ENCODE data around the gene SLC35C1. TPM values are rescaled to one million over a fixed set of nuclear protein-coding genes. Genes with fewer than 3 reads are reported as not detected.
"Not testable (repeated sequence)": the region's sequence is repeated elsewhere in the genome, so short reads cannot be mapped to it uniquely, and the experiment has no call there.

SLC35C1 gene
- total and polyA plus RNA-seq, 5 donors from 2014 or later: 8.1 to 18.4 (median 12.4) TPM

- peaks cover 4% of the 10 kb centered on the region for H3K27me3 ChIP-seq (ENCODE audit: control insufficient read depth, insufficient read depth, low read length)
- Mint-ChIP-seq H3K27ac (no peak overlapping the region), H3K9me3 (no peaks in the 10 kb centered on the region), H3K27me3 (peaks cover 13% of the 10 kb centered on the region), H3K4me1 (peaks cover 4 to 12% (median 9%) of the 10 kb centered on the region in 4 donors), H3K36me3 (no peaks in the 10 kb centered on the region), H3K4me3 (no peak overlapping the region)
- no peak overlapping the region for H3K27ac ChIP-seq (ENCODE audit: insufficient read depth, low read length, poor library complexity, severe bottlenecking)
- DNase-seq (no peak), ATAC-seq (ENCODE audit: low read depth in 2 of 2) (no peak)
- no peaks in the 10 kb centered on the region for H3K36me3 ChIP-seq (ENCODE audit: control insufficient read depth, insufficient read depth, low read length)
- no peaks in the 10 kb centered on the region for H3K9me3 ChIP-seq (ENCODE audit: control insufficient read depth in 2 of 2, low read length in 2 of 2)
- H3K4me1 ChIP-seq (ENCODE audit: control insufficient read depth, insufficient read depth, low read length, poor library complexity, severe bottlenecking): peaks cover 6% of the 10 kb centered on the region
- H3K4me3 ChIP-seq (ENCODE audit: low read depth, low read length): no peak overlapping the region
Measured at GRCh38 chr11:45832811-45833441, 28.0 kb downstream of the SLC35C1 start.

GRCh38 chr11:45833761-45834160 lies 28.8 kb downstream of the SLC35C1 start:
- Mint-ChIP-seq H3K9me3 (no peaks in the 10 kb centered on the region), H3K27ac (peak overlapping the region in 2 of 3 donors; percentile 29 to 42), H3K27me3 (peaks cover 8% of the 10 kb centered on the region), H3K36me3 (no peaks in the 10 kb centered on the region), H3K4me1 (peaks cover 4 to 12% (median 9%) of the 10 kb centered on the region in 4 donors), H3K4me3 (no peak overlapping the region)
- H3K27me3 ChIP-seq (ENCODE audit: control insufficient read depth, insufficient read depth, low read length): no peaks in the 10 kb centered on the region
- H3K4me3 ChIP-seq (ENCODE audit: low read depth, low read length): no peak overlapping the region
- H3K36me3 ChIP-seq (ENCODE audit: control insufficient read depth, insufficient read depth, low read length): no peaks in the 10 kb centered on the region
- no peak for ATAC-seq (ENCODE audit: low read depth in 2 of 2)
- H3K9me3 ChIP-seq (ENCODE audit: control insufficient read depth in 2 of 2, low read length in 2 of 2): no peaks in the 10 kb centered on the region
- peak in 1 of 3 donors; percentile 33 for DNase-seq
- peaks cover 6% of the 10 kb centered on the region for H3K4me1 ChIP-seq (ENCODE audit: control insufficient read depth, insufficient read depth, low read length, poor library complexity, severe bottlenecking)
- H3K27ac ChIP-seq (ENCODE audit: insufficient read depth, low read length, poor library complexity, severe bottlenecking): no peak overlapping the region

GRCh38 chr11:45834298-45834756 lies 29.4 kb downstream of the SLC35C1 start:
- Histone ChIP-seq H3K27ac (ENCODE audit: insufficient read depth, low read length, poor library complexity, severe bottlenecking) (no peak overlapping the region), H3K27me3 (ENCODE audit: control insufficient read depth, insufficient read depth, low read length) (no peaks in the 10 kb centered on the region), H3K4me1 (ENCODE audit: control insufficient read depth, insufficient read depth, low read length, poor library complexity, severe bottlenecking) (peaks cover 6% of the 10 kb centered on the region), H3K36me3 (ENCODE audit: control insufficient read depth, insufficient read depth, low read length) (no peaks in the 10 kb centered on the region), H3K9me3 (ENCODE audit: control insufficient read depth in 2 of 2, low read length in 2 of 2) (no peaks in the 10 kb centered on the region), H3K4me3 (ENCODE audit: low read depth, low read length) (no peak overlapping the region)
- peak overlapping the region in 1 of 4 donors; percentile 16 for H3K4me3 Mint-ChIP-seq
- H3K36me3 Mint-ChIP-seq: no peaks in the 10 kb centered on the region
- ATAC-seq (ENCODE audit: low read depth in 2 of 2) (peak; percentile 67 to 68), DNase-seq (peak in 1 of 3 donors; percentile 97)
- no peaks in the 10 kb centered on the region for H3K9me3 Mint-ChIP-seq
- H3K4me1 Mint-ChIP-seq: peaks cover 4 to 12% (median 9%) of the 10 kb centered on the region in 4 donors
- peaks cover 8% of the 10 kb centered on the region for H3K27me3 Mint-ChIP-seq
- peak overlapping the region in 1 of 3 donors; percentile 29 for H3K27ac Mint-ChIP-seq

DNA sequence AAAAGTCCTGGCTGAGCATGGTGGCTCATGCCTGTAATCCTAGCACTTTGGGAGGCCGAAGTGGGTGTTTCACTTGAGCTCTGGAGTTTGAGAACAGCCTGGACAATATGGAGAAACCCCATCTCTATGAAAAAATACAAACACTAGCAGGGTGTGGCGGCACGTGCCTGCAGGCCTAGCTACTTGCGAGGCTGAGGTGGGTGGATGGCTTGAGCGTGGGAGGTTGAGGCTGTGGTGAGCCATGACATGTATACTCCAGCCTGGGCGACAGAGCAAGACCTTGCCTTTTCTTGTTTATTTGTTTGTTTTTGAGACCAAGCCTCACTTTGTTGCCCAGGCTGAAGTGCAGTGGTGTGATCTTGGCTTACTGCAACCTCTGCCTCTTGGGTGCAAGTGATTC lies 34.3 kb downstream of the SLC35C1 start:
- peaks cover 24% of the 10 kb centered on the region for H3K27me3 Mint-ChIP-seq
- H3K27ac Mint-ChIP-seq: no peak overlapping the region

DNA sequence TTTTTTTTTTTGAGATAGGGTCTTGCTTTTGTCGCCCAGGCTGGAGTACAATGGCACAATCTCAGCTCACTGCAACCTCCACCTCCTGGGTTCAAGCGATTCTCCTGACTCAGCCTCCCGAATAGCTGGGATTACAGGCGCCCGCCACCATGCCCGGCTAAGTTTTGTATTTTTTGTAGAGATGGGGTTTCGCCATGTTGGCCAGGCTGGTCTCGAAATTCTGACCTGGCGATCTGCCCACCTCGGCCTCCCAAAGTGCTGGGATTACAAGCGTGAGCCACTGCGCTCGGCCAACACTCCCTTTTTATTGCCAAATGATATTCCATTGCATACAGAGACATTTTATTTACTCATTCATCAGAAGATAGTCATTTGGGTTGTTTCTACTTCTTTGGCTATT lies 35.3 kb downstream of the SLC35C1 start:
- H3K4me3 ChIP-seq (ENCODE audit: low read depth, low read length): not testable (repeated sequence)

More for the DNA sequence above, 34.3 kb downstream of the SLC35C1 start:
- no peak overlapping the region for H3K4me3 Mint-ChIP-seq
- Histone ChIP-seq H3K4me1 (ENCODE audit: control insufficient read depth, insufficient read depth, low read length, poor library complexity, severe bottlenecking) (peaks cover 12% of the 10 kb centered on the region), H3K9me3 (ENCODE audit: control insufficient read depth in 2 of 2, low read length in 2 of 2) (no peaks in the 10 kb centered on the region), H3K4me3 (ENCODE audit: low read depth, low read length) (no peak overlapping the region), H3K27me3 (ENCODE audit: control insufficient read depth, insufficient read depth, low read length) (no peaks in the 10 kb centered on the region), H3K27ac (ENCODE audit: insufficient read depth, low read length, poor library complexity, severe bottlenecking) (no peak overlapping the region), H3K36me3 (ENCODE audit: control insufficient read depth, insufficient read depth, low read length) (no peaks in the 10 kb centered on the region)
- no peaks in the 10 kb centered on the region for H3K36me3 Mint-ChIP-seq
- ATAC-seq (ENCODE audit: low read depth in 2 of 2): no peak
- peaks cover 10 to 16% (median 14%) of the 10 kb centered on the region in 4 donors for H3K4me1 Mint-ChIP-seq
- H3K9me3 Mint-ChIP-seq: no peaks in the 10 kb centered on the region
- DNase-seq: no peak

DNA sequence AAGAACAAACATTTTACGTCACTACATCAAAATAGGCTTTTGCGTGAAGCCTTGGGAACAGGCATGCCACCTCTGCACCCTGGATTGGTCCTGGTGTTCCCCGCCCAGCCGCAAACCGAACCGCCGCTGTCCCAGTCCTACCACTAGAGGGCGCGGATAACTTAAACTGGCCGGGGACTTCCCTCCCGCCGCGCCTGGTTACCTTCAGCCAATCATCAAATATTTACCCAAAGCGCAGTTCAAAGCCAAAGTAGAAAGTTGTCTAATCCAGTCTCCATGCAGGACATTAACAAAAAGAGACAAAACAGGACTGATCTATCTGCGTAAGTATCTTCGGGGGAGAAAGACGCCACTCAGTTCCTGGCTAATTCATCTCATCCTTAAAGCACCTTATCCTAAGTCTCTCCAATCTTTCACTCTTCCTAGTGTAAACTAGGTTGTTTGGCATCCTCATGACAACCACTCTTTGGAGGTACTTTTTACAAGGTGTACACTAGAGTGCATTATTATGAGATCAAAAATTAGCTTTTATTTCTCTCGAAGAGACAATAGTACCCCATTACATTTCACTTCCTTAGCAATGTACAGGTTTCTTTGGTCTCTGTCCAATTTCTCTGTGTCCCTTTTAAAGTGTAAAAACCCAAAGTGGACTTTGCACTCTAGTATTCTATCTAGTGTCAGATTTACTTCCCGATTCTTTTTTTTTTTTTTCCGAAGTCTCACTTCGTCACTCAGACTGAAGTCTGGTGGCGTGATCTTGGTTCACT lies 38.4 kb downstream of the SLC35C1 start:
- DNase-seq: peak; percentile 84 to 91 (median 89)
- H3K4me1 Mint-ChIP-seq: peaks cover 12 to 34% (median 25%) of the 10 kb centered on the region in 4 donors
- peak overlapping the region; percentile 45 to 91 (median 89) for H3K27ac Mint-ChIP-seq
- Histone ChIP-seq H3K4me1 (ENCODE audit: control insufficient read depth, insufficient read depth, low read length, poor library complexity, severe bottlenecking) (peaks cover 25% of the 10 kb centered on the region), H3K27ac (ENCODE audit: insufficient read depth, low read length, poor library complexity, severe bottlenecking) (peak overlapping the region; percentile 75), H3K9me3 (ENCODE audit: control insufficient read depth in 2 of 2, low read length in 2 of 2) (no peaks in the 10 kb centered on the region), H3K27me3 (ENCODE audit: control insufficient read depth, insufficient read depth, low read length) (peaks cover 2% of the 10 kb centered on the region), H3K36me3 (ENCODE audit: control insufficient read depth, insufficient read depth, low read length) (no peaks in the 10 kb centered on the region), H3K4me3 (ENCODE audit: low read depth, low read length) (peak overlapping the region; percentile 72)
- no peaks in the 10 kb centered on the region for H3K9me3 Mint-ChIP-seq
- peak overlapping the region; percentile 6 to 49 (median 14) for H3K4me3 Mint-ChIP-seq
- no peaks in the 10 kb centered on the region for H3K36me3 Mint-ChIP-seq
- H3K27me3 Mint-ChIP-seq: peaks cover 34% of the 10 kb centered on the region
- peak; percentile 29 to 34 for ATAC-seq (ENCODE audit: low read depth in 2 of 2)

More for the DNA sequence above, 35.3 kb downstream of the SLC35C1 start:
- peaks cover 25% of the 10 kb centered on the region for H3K27me3 Mint-ChIP-seq
- not testable (repeated sequence) for H3K4me1 ChIP-seq (ENCODE audit: control insufficient read depth, insufficient read depth, low read length, poor library complexity, severe bottlenecking); H3K9me3 Mint-ChIP-seq; H3K27ac Mint-ChIP-seq; H3K36me3 ChIP-seq (ENCODE audit: control insufficient read depth, insufficient read depth, low read length); H3K27me3 ChIP-seq (ENCODE audit: control insufficient read depth, insufficient read depth, low read length); H3K4me3 Mint-ChIP-seq; H3K9me3 ChIP-seq (ENCODE audit: control insufficient read depth in 2 of 2, low read length in 2 of 2); H3K36me3 Mint-ChIP-seq; H3K27ac ChIP-seq (ENCODE audit: insufficient read depth, low read length, poor library complexity, severe bottlenecking); ATAC-seq (ENCODE audit: low read depth in 2 of 2); DNase-seq
- H3K4me1 Mint-ChIP-seq: peaks cover 6 to 12% (median 10%) of the 10 kb centered on the region in 4 donors

- H3K36me3 Mint-ChIP-seq: peaks cover under 1% of the 10 kb centered on the region
- no peak overlapping the region for H3K27ac ChIP-seq (ENCODE audit: insufficient read depth, low read length, poor library complexity, severe bottlenecking)
- DNase-seq (no peak), ATAC-seq (ENCODE audit: low read depth in 2 of 2) (no peak)
- peak overlapping the region in 2 of 4 donors; percentile 56 to 92 for H3K4me3 Mint-ChIP-seq
- H3K9me3 ChIP-seq (ENCODE audit: control insufficient read depth in 2 of 2, low read length in 2 of 2): no peaks in the 10 kb centered on the region
- peaks cover 37% of the 10 kb centered on the region for H3K4me1 ChIP-seq (ENCODE audit: control insufficient read depth, insufficient read depth, low read length, poor library complexity, severe bottlenecking)
- H3K27me3 Mint-ChIP-seq: peaks cover 34% of the 10 kb centered on the region
- peaks cover 2% of the 10 kb centered on the region for H3K27me3 ChIP-seq (ENCODE audit: control insufficient read depth, insufficient read depth, low read length)
- H3K9me3 Mint-ChIP-seq: no peaks in the 10 kb centered on the region
- H3K4me1 Mint-ChIP-seq: peaks cover 19 to 48% (median 34%) of the 10 kb centered on the region in 4 donors
- peak overlapping the region in 2 of 3 donors; percentile 98 to 99 for H3K27ac Mint-ChIP-seq
- H3K36me3 ChIP-seq (ENCODE audit: control insufficient read depth, insufficient read depth, low read length): no peaks in the 10 kb centered on the region
- no peak overlapping the region for H3K4me3 ChIP-seq (ENCODE audit: low read depth, low read length)
Measured at GRCh38 chr11:45844822-45845578, 40.1 kb downstream of the SLC35C1 start.
